ENCODE results near the gene ARPC5L.

Gene ARPC5L

GRCh38 chr9:124882231-124882630 is 20.3 kb downstream of the ARPC5L start:
- no peak for TF ChIP-seq CTCF (IDR thresholded peaks at IDR 0.05; ENCODE audit: control insufficient read depth, extremely low read depth, insufficient read depth)
- no peak for DNase-seq (ENCODE audit: low read depth)
- H3K4me3 ChIP-seq (ENCODE audit: low read depth, low read length) = no peak overlapping the region

- no peak for TF ChIP-seq CTCF (IDR thresholded peaks at IDR 0.05; ENCODE audit: control insufficient read depth, extremely low read depth, insufficient read depth)
- DNase-seq (ENCODE audit: low read depth) = no peak
- no peak overlapping the region for H3K4me3 ChIP-seq (ENCODE audit: low read depth, low read length)
Observed at GRCh38 chr9:124884376-124884775, 22.4 kb downstream of the ARPC5L start.

- no peak for TF ChIP-seq CTCF (IDR thresholded peaks at IDR 0.05; ENCODE audit: control insufficient read depth, extremely low read depth, insufficient read depth)
- no peak for DNase-seq (ENCODE audit: low read depth)
- H3K4me3 ChIP-seq (ENCODE audit: low read depth, low read length) = no peak overlapping the region
Observed at GRCh38 chr9:124885551-124885950, 23.6 kb downstream of the ARPC5L start.

GRCh38 chr9:124886461-124886860 is 24.5 kb downstream of the ARPC5L start:
- no peak overlapping the region for H3K4me3 ChIP-seq (ENCODE audit: low read depth, low read length)
- no peak for TF ChIP-seq CTCF (IDR thresholded peaks at IDR 0.05; ENCODE audit: control insufficient read depth, extremely low read depth, insufficient read depth)
- no peak for DNase-seq (ENCODE audit: low read depth)

- DNase-seq (ENCODE audit: low read depth) = no peak
- no peak for TF ChIP-seq CTCF (IDR thresholded peaks at IDR 0.05; ENCODE audit: control insufficient read depth, extremely low read depth, insufficient read depth)
- no peak overlapping the region for H3K4me3 ChIP-seq (ENCODE audit: low read depth, low read length)
Observed at GRCh38 chr9:124886866-124887492, 25.0 kb downstream of the ARPC5L start.

GRCh38 chr9:124887832-124888231 is 25.9 kb downstream of the ARPC5L start:
- TF ChIP-seq CTCF (IDR thresholded peaks at IDR 0.05; ENCODE audit: control insufficient read depth, extremely low read depth, insufficient read depth) = no peak
- DNase-seq (ENCODE audit: low read depth) = no peak
- no peak overlapping the region for H3K4me3 ChIP-seq (ENCODE audit: low read depth, low read length)

- H3K4me3 ChIP-seq (ENCODE audit: low read depth, low read length) = no peak overlapping the region
- DNase-seq (ENCODE audit: low read depth) = no peak
- TF ChIP-seq CTCF (IDR thresholded peaks at IDR 0.05; ENCODE audit: control insufficient read depth, extremely low read depth, insufficient read depth) = no peak
Observed at GRCh38 chr9:124889006-124889405, 27.1 kb downstream of the ARPC5L start.

Measured in LNCaP clone FGC (cell line).